T follicular helper cell (primary cell): Measurements from ENCODE around the gene GRK4.
"Not testable (repeated sequence)": the region's sequence is repeated elsewhere in the genome, so short reads cannot be mapped to it uniquely, and the experiment has no call there.

Experiments
- DNase-seq: peaks from one replicate; pipeline ENCODE4 v3.0.0-alpha.2; 2020; ENCODE audit warnings: low read depth

The GRK4 gene

GRCh38 chr4:2958446-2958845 is 4.9 kb upstream of the GRK4 start:
- no peak for DNase-seq

GRCh38 chr4:2960450-2960849 is 2.9 kb upstream of the GRK4 start:
- not testable (repeated sequence) for DNase-seq

GRCh38 chr4:2961421-2961810 is 2.0 kb upstream of the GRK4 start:
- DNase-seq, result no peak

GRCh38 chr4:2961811-2962441 is 1.4 kb upstream of the GRK4 start:
- DNase-seq, result no peak

GRCh38 chr4:2962614-2963174 is 677 bp upstream of the GRK4 start:
- DNase-seq, result no peak

- no peak for DNase-seq
Measured at GRCh38 chr4:2963966-2964471, 648 bp downstream of the GRK4 start.

GRCh38 chr4:2964706-2965258 is 1.4 kb downstream of the GRK4 start:
- DNase-seq, result no peak

- no peak for DNase-seq
Measured at GRCh38 chr4:2965262-2965661, 1.9 kb downstream of the GRK4 start.

GRCh38 chr4:2968381-2968780 is 5.0 kb downstream of the GRK4 start:
- DNase-seq, result no peak

GRCh38 chr4:2971275-2971674 is 7.9 kb downstream of the GRK4 start:
- no peak for DNase-seq

- DNase-seq, result no peak
Measured at GRCh38 chr4:2977211-2978088, 14.1 kb downstream of the GRK4 start.

- no peak for DNase-seq
Measured at GRCh38 chr4:2981256-2981819, 18.0 kb downstream of the GRK4 start.

- DNase-seq, result no peak
Measured at GRCh38 chr4:2982012-2982411, 18.6 kb downstream of the GRK4 start.

- DNase-seq, result not testable (repeated sequence)
Measured at GRCh38 chr4:2983715-2984114, 20.3 kb downstream of the GRK4 start.

- no peak for DNase-seq
Measured at GRCh38 chr4:2991243-2991642, 27.9 kb downstream of the GRK4 start.

- DNase-seq, result no peak
Measured at GRCh38 chr4:2994917-2995316, 31.5 kb downstream of the GRK4 start.

- no peak for DNase-seq
Measured at GRCh38 chr4:2995546-2996265, 32.3 kb downstream of the GRK4 start.

- DNase-seq, result no peak
Measured at GRCh38 chr4:2996415-2996814, 33.0 kb downstream of the GRK4 start.

- no peak for DNase-seq
Measured at GRCh38 chr4:3007724-3008123, 44.4 kb downstream of the GRK4 start.

GRCh38 chr4:3009422-3009821 is 46.1 kb downstream of the GRK4 start:
- no peak for DNase-seq

- DNase-seq, result no peak
Measured at GRCh38 chr4:3010577-3010976, 47.2 kb downstream of the GRK4 start.

- no peak for DNase-seq
Measured at GRCh38 chr4:3010998-3011397, 47.6 kb downstream of the GRK4 start.
